ENCODE data around the gene TMEM147.

GRCh38 chr19:35558400-35559280 lies 13.2 kb downstream of the TMEM147 start:
- TF ChIP-seq, protein P1, sequence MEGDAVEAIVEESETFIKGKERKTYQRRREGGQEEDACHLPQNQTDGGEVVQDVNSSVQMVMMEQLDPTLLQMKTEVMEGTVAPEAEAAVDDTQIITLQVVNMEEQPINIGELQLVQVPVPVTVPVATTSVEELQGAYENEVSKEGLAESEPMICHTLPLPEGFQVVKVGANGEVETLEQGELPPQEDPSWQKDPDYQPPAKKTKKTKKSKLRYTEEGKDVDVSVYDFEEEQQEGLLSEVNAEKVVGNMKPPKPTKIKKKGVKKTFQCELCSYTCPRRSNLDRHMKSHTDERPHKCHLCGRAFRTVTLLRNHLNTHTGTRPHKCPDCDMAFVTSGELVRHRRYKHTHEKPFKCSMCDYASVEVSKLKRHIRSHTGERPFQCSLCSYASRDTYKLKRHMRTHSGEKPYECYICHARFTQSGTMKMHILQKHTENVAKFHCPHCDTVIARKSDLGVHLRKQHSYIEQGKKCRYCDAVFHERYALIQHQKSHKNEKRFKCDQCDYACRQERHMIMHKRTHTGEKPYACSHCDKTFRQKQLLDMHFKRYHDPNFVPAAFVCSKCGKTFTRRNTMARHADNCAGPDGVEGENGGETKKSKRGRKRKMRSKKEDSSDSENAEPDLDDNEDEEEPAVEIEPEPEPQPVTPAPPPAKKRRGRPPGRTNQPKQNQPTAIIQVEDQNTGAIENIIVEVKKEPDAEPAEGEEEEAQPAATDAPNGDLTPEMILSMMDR (IDR thresholded peaks at IDR 0.05), result no peak
- no peak for TF ChIP-seq POLR2A (IDR thresholded peaks at IDR 0.05)
